GM08714 (cell line): ENCODE data around the gene MZF1.

Source experiments
- H3K4me3 ChIP-seq: fragments of 200-500 bp; sonication (Bioruptor generic); 2 replicates; pipeline ENCODE4 v1.5.1; 2014; ENCODE audit warnings: mild to moderate bottlenecking, low read length, inconsistent platforms
- ZNF274 ChIP-seq: IDR thresholded peaks from 2 replicates; pipeline ENCODE4 v1.6.1; 2012; ENCODE audit warnings: mild to moderate bottlenecking, low read depth, low read length

Gene MZF1

GRCh38 chr19:58562122-58563033 is 10.8 kb downstream of the MZF1 start:
- no peak for TF ChIP-seq ZNF274
- peak overlapping the region; percentile 34; the same call in 1 of the 2 replicates for H3K4me3 ChIP-seq

- TF ChIP-seq ZNF274 = no peak
- H3K4me3 ChIP-seq = peak overlapping the region; percentile 34; the same call in 1 of the 2 replicates
Observed at GRCh38 chr19:58561373-58562121, 11.6 kb downstream of the MZF1 start.

DNA sequence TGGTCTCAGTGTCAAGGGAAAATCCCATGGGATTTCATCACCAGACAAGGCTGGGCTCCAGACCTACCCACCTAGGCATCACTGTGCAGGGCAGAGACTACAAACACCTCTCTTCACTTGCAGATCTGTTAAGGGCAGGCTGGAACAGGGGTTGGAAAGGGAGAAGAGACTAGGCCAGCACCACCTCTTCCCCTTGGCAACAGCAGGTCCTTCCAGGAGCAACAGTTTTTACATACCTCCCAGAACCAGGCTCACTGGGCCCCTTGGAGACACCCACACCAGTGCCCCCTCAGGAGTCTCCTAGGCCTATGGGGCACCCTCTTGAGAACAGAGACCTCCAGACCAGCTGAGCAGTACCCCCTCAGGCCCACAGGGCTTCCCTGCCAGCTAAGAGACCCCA is 12.2 kb downstream of the MZF1 start:
- H3K4me3 ChIP-seq = no peak overlapping the region
- no peak for TF ChIP-seq ZNF274

DNA sequence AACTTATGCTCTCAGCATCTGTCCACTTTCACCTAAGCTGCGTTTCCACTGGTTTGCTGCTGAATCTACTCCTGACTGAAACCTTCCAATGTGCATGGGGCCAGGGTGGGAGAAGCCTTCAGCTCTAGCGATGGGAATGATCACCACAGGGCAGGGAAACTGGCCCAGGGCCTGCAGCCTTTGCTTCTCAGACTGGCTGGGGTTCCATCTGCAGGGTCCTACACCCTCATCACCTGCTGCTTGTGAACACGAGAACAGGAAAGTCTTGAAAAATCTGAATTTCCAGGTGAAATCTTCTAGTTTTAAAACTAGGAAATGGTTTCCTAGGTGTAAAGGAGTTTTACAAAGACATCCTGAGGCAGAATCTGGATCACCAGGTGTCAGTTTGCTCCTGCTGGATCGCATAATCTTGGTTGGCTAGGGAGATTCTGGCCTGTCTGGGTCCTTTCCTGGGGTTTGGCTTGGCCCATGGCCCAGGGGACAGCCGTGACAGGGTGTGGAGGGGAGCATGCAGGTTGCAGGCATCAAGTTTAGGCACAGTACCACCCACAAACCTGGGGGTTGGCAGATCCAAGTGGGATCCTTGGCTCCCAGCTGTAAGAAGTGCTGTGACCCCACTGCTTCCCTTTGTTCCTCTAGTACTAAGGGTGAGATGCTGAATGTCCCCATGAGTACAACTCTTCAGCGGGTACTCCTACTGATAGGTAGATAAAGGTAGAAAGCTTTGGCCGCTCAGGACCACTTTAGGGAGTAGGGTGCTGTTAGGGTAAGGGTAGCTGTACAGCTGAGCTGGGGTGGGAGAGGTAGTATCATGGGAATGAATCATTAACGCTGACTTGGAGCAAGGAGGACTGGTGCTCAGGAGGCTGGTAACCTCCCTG is 12.9 kb downstream of the MZF1 start:
- H3K4me3 ChIP-seq = peak overlapping the region; percentile 86
- no peak for TF ChIP-seq ZNF274

- no peak for TF ChIP-seq ZNF274
- peak overlapping the region; percentile 86 for H3K4me3 ChIP-seq
Observed at GRCh38 chr19:58559275-58560006, 13.7 kb downstream of the MZF1 start.

- TF ChIP-seq ZNF274 = no peak
- peak overlapping the region; percentile 97 for H3K4me3 ChIP-seq
Observed at GRCh38 chr19:58558623-58559274, 14.4 kb downstream of the MZF1 start.

GRCh38 chr19:58558066-58558622 is 15.0 kb downstream of the MZF1 start, which contains the start of gene UBE2M:
Gene UBE2M, minus strand, starts transcription at chr19:58558611. Its CDS starts 230 bp downstream, at chr19:58558381.
- peak within 1 kb of the TSS; percentile 97 for H3K4me3 ChIP-seq
- TF ChIP-seq ZNF274 = no peak

GRCh38 chr19:58557221-58558065 is 15.7 kb downstream of the MZF1 start:
- TF ChIP-seq ZNF274 = no peak
- H3K4me3 ChIP-seq = peak overlapping the region; percentile 97

DNA sequence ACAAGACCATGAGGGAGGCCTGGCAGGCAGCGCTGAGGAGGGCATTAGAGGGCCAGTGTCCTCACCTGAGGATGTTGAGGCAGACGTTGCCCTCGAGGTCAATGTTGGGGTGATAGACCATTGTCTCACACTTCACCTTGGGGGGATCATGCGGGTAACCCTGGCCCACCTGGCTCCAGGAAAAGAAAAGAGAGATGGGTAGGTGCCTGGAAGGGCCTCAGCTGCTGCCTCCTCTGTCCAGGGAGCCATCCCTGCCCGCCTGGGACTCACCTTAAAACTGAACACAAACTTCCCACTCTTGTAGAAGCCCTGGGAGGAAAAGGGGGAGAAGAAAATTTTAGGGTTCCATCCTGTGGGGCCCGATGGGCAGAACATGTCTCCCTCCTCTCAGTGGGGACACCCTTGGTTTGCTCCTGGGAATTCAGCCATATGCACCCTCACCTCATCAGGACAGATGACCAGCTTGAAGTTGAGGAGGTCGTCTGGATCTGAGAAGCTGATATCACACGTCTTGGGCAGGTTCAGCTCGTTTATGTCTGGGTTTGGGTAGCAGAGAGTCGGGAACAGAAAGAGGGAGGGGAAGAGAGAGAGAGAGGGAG is 16.4 kb downstream of the MZF1 start:
- no peak for TF ChIP-seq ZNF274
- H3K4me3 ChIP-seq = peak overlapping the region; percentile 97; the same call in 1 of the 2 replicates

DNA sequence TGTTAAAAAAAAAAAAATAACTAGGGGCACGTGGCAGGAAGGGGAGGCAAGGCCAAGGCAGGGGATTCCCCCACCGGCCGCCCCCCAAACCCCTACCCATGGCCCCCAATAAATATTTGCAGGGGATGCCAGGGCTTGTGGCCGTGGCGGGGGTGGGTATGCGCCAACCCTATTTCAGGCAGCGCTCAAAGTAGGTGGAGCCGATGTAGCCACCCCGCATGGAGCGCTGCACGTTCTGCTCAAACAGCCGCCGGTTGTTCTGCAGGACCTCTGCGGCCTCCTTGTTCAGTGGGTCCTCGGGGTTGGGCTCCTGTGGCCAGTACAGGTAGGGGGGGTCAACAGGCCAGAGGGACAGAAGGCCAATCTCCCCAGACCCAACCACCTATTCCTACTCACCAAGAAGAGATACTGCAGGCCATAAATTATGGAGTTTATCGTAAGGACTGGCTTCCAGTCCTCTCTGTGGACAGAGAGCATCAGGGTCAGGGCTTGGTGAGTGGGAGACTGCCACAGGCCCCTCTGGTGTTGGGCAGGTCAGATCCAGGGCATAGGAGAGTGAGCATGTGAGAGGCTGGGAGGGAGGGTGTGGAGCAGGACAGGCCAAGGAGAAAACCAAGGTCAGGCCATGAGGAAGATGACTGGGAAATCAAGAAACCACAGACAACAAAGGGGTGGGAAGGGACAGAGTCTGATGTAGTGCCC is 17.1 kb downstream of the MZF1 start:
- TF ChIP-seq ZNF274 = no peak
- no peak overlapping the region; the same call in 1 of the 2 replicates for H3K4me3 ChIP-seq
